Measurements from ENCODE around the gene LTB4R2.

DNA sequence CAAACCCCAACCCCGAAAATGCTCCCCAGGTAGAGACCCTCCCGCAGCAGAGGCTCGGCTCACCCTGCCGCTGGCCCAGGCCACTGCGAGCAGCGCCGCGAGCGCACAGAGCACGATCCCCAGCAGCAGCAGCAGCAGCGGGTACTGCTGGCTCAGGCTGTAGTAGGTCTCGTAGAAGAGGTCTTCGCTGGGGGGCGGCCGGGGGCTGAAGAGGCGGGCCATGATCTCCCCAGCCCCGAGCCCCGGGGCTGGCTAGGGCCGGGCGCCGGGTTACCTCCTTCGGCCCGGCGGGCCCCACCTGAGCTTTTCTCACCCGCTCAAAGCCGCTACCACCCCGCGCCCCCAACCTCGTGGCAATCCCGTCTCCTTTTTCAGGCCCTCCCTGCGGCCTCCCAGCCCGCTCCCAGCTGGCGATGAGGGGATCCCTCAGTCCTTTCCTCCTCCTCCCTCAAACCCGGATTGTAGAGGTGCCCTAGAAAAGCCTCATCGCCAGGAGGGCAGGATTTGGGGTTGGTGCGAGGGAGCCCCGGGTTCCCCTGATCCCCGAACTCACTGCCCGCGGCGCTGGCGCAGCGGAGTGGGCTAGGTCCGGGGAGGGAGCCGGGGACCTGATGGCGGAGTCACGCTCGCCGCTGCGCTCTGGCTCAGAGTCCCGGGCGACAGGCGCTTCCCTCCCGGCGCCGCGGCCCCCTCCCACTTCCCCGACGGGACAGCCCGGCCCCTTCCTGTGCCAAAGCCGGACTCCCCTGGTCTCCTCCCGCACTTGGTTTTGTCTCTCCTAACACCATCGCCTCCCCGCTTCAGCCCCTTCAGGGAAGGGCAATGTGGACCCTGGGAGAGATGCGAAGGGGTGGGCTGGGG lies 24.7 kb downstream of the LTB4R2 start, which contains the start of gene ADCY4:
- peak in 1 of 2 donors; percentile 80 for TF ChIP-seq POLR2A (IDR thresholded peaks at IDR 0.05)
- TF ChIP-seq, protein P1, sequence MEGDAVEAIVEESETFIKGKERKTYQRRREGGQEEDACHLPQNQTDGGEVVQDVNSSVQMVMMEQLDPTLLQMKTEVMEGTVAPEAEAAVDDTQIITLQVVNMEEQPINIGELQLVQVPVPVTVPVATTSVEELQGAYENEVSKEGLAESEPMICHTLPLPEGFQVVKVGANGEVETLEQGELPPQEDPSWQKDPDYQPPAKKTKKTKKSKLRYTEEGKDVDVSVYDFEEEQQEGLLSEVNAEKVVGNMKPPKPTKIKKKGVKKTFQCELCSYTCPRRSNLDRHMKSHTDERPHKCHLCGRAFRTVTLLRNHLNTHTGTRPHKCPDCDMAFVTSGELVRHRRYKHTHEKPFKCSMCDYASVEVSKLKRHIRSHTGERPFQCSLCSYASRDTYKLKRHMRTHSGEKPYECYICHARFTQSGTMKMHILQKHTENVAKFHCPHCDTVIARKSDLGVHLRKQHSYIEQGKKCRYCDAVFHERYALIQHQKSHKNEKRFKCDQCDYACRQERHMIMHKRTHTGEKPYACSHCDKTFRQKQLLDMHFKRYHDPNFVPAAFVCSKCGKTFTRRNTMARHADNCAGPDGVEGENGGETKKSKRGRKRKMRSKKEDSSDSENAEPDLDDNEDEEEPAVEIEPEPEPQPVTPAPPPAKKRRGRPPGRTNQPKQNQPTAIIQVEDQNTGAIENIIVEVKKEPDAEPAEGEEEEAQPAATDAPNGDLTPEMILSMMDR (IDR thresholded peaks at IDR 0.05): no peak

Data from heart left ventricle (tissue), 13 donors.